Large intestine (tissue), 3 donors: Measurements from ENCODE around the gene COPG2. TPM values are rescaled to one million over a fixed set of nuclear protein-coding genes. Genes with fewer than 3 reads are reported as not detected.

Experiments used
- DNase-seq, 2 donors: peaks; one replicate each; pipeline versions ENCODE4 v3.0.0 to v3.0.0-alpha.2; 2013
- H3K27ac ChIP-seq: one replicate; pipeline ENCODE4 v1.5.1; 2013; ENCODE audit warnings: low read length
- H3K27me3 ChIP-seq: 2 replicates; pipeline ENCODE4 v1.6.1; 2013; ENCODE audit warnings: low read length; ENCODE audit not compliant: control insufficient read depth, insufficient read depth
- H3K36me3 ChIP-seq: 2 replicates; pipeline ENCODE4 v1.6.1; 2013; ENCODE audit warnings: low read length; ENCODE audit not compliant: control insufficient read depth, insufficient read depth
- H3K4me1 ChIP-seq: one replicate; pipeline ENCODE4 v1.6.1; 2013; ENCODE audit warnings: low read length; ENCODE audit not compliant: control insufficient read depth, insufficient read depth
- H3K4me3 ChIP-seq: one replicate; pipeline ENCODE4 v1.5.1; 2013; ENCODE audit warnings: low read length
- H3K9me3 ChIP-seq: one replicate; pipeline ENCODE4 v1.6.1; 2013; ENCODE audit warnings: mild to moderate bottlenecking, low read depth, low read length, moderate library complexity; ENCODE audit not compliant: control insufficient read depth
- WGBS: methylation state at CpG from one replicate; pipeline ENCODE4 v1.1.5; 2013; ENCODE audit warnings: low lambda C conversion rate; ENCODE audit not compliant: insufficient coverage; 5-methylcytosine and 5-hydroxymethylcytosine counted together
- polyA plus RNA-seq: library from polyadenylated mRNA; unstranded; fragments of 120-200 nt; gene quantifications from one replicate; pipeline ENCODE4 v1.2.1, GENCODE V29; 2013

The COPG2 gene
- polyA plus RNA-seq, 1 donor: 20.8 TPM

DNA sequence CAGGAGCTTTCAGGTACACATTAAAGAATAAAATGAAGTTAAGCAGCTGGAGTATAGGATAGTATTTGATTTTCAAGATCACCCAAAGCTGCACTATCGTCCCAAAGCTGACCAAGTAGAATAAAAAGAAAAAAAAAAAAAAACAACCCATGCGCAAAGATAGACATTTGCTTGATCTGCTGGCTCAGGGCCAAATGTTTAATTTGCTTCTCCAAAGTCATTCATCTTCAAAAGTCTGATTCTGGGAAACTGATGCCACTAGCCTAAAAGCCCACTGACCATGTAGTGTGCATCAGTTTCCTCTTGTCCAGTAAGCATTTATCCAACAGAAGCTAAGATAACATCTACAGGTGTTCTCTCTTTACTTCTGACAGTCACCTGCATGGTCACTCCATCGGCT, 162.2 kb downstream of the COPG2 start:
- H3K27me3 ChIP-seq: no peaks in the 10 kb centered on the region
- H3K27ac ChIP-seq: no peak overlapping the region
- H3K9me3 ChIP-seq: no peaks in the 10 kb centered on the region
- no peak overlapping the region for H3K4me3 ChIP-seq
- H3K4me1 ChIP-seq: no peaks in the 10 kb centered on the region
- DNase-seq: no peak
- WGBS: 83% methylated on average over 1 of the region's 3 CpGs
- peaks cover 62% of the 10 kb centered on the region for H3K36me3 ChIP-seq

DNA sequence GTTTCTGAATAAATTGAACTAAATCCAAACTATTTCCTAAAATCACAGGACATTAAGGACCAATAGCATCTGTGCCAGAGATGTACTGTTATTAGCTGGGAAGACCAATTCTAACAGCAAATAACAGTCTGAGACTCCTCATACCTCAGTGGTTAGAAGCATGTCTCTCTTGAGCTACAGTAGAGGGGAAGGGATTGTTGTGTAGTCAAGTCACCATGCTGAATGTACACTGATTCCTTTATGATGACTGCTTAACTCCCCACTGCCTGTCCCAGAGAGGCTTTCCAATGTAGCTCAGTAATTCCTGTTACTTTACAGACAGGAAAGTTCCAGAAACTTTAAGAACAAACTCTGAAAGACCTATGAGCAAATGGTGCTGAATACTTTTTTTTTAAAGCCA, 162.8 kb downstream of the COPG2 start:
- H3K36me3 ChIP-seq: peaks cover 67% of the 10 kb centered on the region

DNA sequence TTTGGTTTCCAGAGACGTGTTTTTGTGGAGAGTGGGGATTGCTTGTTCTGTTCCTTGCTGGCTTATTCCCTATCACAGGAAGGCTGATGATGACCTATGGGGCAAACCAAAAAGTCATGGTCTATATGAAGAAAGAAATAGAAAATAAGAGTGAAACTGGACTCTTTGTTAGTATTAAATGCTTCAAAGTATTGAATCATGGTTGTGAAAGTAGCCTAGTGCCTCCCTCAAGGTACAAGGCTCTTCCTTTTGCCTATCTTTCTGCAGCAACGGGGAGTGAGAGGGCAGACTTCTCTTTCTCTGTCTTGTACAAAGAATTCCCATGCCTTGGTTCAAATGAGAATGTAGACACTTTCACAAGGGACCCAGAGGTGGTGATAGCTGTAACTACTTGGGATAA, 167.6 kb downstream of the COPG2 start:
- no peak overlapping the region for H3K4me3 ChIP-seq
- no peak overlapping the region for H3K27ac ChIP-seq
- WGBS: no CpG with 5 or more reads among the region's 2 CpGs
- H3K4me1 ChIP-seq: no peaks in the 10 kb centered on the region
- no peak for DNase-seq
- H3K9me3 ChIP-seq: no peaks in the 10 kb centered on the region
- peaks cover 73% of the 10 kb centered on the region for H3K36me3 ChIP-seq
- H3K27me3 ChIP-seq: no peaks in the 10 kb centered on the region

More for the DNA sequence above, 162.8 kb downstream of the COPG2 start:
- Histone ChIP-seq H3K4me1 (no peaks in the 10 kb centered on the region), H3K9me3 (no peaks in the 10 kb centered on the region), H3K27ac (no peak overlapping the region), H3K4me3 (no peak overlapping the region), H3K27me3 (no peaks in the 10 kb centered on the region)
- no peak for DNase-seq

DNA sequence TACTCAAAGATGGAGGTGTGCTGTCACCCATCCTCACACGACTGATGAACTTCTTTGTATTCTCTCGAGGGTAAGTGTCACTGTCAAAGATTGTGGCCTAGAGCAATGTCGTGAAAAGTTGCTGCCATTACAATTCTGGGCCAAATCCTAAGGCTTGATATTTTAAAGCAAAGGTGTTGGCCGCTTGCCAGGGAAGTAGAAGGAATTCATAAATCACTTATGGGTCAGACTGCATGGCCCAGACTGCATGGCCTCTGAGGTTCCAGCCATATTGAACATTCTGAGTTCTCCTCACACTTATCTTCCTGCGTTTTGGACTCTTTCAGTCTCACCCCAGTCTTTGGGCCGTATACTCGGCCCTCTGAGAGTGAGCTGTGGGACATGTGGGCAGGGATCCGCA, 168.1 kb downstream of the COPG2 start:
- H3K9me3 ChIP-seq: no peaks in the 10 kb centered on the region
- H3K36me3 ChIP-seq: peaks cover 71% of the 10 kb centered on the region
- no peak overlapping the region for H3K27ac ChIP-seq
- DNase-seq: no peak
- no peak overlapping the region for H3K4me3 ChIP-seq
- H3K27me3 ChIP-seq: no peaks in the 10 kb centered on the region
- no peaks in the 10 kb centered on the region for H3K4me1 ChIP-seq
- WGBS: no CpG with 5 or more reads among the region's 8 CpGs

DNA sequence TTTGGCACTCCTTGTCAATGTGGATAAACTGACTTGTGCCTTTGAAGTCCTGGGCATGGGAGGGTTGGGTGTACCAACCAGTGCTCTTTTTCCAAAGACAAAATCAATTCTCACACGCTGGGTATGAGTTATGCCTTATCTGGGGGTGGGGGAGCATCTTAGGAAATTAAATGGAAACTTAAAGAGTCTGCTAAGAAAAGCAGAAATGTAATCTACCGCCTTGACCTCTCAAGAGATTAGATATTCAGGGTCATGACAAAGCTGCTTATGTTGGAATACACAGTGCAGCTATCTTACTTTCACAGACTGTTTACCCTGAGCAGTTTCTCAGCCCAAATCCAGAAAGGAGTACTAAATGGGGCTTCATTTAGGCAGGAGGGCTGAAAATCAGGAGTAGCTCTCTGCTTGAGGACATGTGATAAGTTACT, 174.1 kb downstream of the COPG2 start:
- peaks cover 23% of the 10 kb centered on the region for H3K9me3 ChIP-seq
- H3K4me3 ChIP-seq: no peak overlapping the region
- peaks cover 25% of the 10 kb centered on the region for H3K36me3 ChIP-seq
- WGBS: no CpG with 5 or more reads among the region's 2 CpGs
- H3K27ac ChIP-seq: no peak overlapping the region
- H3K4me1 ChIP-seq: peaks cover 3% of the 10 kb centered on the region
- no peak for DNase-seq
- H3K27me3 ChIP-seq: peaks cover 8% of the 10 kb centered on the region

DNA sequence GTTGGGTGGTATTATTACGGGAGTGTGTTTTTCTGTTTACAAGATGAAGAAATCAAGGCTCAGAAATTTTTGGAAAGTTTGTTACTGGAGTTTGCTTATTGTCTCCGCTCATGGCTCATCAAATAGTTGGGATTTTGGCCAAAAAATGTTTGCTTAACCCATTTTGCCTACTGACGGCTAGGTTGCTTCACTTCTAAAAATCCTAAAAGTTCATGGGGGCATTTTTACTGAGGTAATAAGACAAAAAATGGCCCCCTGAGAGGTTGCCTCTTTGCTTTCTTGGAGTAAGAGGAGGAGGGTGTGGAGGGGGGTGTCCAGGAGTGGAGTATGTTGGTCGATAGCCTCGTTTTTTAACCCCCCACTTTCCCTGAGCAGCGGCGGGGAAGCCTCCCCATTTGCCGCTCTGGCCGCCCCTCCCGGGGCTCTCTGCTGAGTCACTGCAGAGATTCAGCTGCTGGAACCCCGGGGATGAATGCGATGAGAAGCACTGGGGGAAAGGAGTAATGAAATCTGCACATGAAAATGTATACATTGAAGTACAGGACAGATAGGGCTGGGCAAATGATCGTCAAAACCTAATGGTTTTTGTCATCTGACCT, 175.2 kb downstream of the COPG2 start:
- peaks cover 8% of the 10 kb centered on the region for H3K4me1 ChIP-seq
- H3K27me3 ChIP-seq: peaks cover 8% of the 10 kb centered on the region
- H3K36me3 ChIP-seq: peaks cover 19% of the 10 kb centered on the region
- no CpG with 5 or more reads among the region's 13 CpGs for WGBS
- H3K4me3 ChIP-seq: peak overlapping the region; percentile 50
- DNase-seq: peak in 1 of 2 donors; percentile 22
- peaks cover 23% of the 10 kb centered on the region for H3K9me3 ChIP-seq
- no peak overlapping the region for H3K27ac ChIP-seq

DNA sequence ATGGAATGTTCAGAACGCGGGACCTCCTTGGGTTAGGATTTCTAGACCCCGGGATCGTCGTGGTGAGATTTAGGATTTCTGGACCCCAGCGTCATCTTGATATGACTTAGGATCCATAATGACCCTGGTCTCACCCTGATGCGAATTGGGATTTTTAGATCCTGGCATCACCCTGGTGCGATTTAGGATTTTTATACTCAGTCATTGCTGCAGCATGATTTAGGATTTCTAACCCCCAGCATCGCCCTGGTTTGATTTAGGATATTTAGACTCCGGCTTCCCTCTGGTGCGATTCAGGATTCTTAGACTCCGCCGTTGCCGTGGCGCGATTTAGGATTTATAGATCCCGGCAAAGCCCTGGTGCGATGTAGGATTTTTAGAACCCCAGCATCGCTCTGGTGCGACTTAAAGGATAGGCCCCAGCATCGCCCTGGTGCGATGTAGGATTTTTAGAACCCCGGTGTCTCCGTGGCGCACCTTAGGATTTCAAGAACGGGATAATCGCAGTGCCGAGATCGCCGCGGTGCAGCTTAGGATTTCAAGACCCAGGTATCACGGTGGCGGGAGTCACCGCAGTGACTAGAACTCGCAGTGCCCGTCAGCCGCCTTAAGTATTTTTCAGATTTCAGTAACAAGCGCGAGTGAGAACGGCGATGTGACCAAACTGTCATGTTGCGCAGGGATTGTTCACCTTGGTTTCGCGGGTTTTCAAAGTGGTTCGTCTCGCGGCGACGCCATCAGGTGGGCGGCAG, 175.8 kb downstream of the COPG2 start:
- Histone ChIP-seq H3K4me1 (peaks cover 12% of the 10 kb centered on the region), H3K4me3 (peak overlapping the region; percentile 50), H3K36me3 (peaks cover 12% of the 10 kb centered on the region), H3K27me3 (peaks cover 8% of the 10 kb centered on the region), H3K9me3 (peaks cover 23% of the 10 kb centered on the region), H3K27ac (no peak overlapping the region)
- 40% methylated on average over 1 of the region's 50 CpGs for WGBS
- DNase-seq: peak in 1 of 2 donors; percentile 14

DNA sequence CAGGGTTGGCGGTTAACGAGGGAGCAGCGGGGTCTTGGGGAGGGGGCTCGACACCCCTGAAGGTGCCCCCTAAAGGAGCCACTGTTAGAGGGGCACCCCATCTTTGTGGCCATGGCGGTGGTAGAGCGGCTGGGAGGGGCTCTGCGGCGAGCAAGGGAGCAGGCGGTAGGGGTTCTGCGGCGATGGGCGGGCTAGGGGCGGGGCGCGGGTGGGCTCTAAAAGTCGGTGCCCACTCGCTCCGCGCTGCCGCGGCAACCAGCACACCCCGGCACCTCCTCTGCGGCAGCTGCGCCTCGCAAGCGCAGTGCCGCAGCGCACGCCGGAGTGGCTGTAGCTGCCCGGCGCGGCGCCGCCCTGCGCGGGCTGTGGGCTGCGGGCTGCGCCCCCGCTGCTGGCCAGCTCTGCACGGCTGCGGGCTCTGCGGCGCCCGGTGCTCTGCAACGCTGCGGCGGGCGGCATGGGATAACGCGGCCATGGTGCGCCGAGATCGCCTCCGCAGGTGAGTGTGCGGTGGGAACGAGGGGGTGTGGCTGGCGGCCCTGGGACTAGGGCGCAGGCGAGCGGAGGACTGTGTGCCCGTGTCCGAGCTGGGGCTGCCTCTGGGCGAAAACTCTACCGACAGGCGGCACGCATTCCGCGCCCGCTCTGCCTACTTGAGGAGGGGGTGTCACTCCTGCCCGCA, 176.6 kb downstream of the COPG2 start, which contains the start of gene MEST:
Gene MEST, plus strand, starts transcription at position 245 of the 682 bp plus-strand sequence. Its CDS starts 229 bp downstream, at position 474.
- H3K36me3 ChIP-seq: peaks cover 6% of the 10 kb centered on the region
- peak within 1 kb of the TSS; percentile 50 for H3K4me3 ChIP-seq
- H3K9me3 ChIP-seq: peaks cover 23% of the 10 kb centered on the region
- WGBS: no CpG with 5 or more reads among the region's 71 CpGs
- peak; percentile 19 to 43 for DNase-seq
- peaks cover 18% of the 10 kb centered on the region for H3K4me1 ChIP-seq
- peak within 1 kb of the TSS; percentile 58 for H3K27ac ChIP-seq
- peaks cover 8% of the 10 kb centered on the region for H3K27me3 ChIP-seq

DNA sequence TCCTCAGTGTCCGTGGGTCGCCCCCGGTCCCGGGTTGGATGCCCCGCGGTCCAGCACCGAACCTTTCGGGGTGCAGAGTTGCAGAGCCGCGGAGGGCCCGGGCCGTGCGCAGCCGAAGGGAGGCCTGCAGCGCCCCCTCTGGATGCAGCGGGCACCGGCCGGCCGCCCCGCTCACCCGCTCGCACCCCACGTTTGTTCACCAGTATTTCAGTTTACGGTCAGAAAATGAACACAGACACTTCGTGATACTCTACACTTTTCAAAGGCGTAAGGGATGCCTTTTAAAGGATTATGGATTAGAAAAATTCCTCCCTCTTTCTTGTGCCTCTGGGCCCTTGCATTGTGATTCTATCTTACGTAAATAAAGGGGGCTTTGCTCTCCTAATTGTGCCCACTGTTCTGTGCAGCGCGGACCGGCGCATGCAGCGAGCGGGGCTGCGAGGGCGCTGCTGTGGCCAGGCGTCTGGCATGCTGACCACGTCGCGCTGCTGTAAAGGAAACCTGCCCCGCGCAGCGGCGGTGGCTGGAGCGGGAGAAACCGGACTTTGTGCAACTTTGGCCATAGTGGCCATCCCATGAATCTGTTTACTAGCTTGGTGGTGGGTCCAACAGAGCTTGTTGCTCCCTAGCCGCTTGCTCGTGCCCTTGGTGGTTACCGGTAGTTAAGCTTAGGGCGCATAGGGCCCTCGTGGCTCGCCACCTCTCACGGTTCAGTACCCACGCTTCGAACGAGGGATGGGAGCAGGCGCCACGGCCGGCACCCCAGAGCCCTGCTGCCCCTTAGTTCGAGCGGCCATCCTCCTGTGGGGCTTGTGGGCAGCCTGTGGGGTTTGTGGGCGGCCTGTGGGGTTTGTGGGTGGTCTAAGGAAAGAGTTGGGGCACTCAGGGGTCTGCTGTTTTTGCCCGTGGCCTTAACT, 177.4 kb downstream of the COPG2 start:
- Histone ChIP-seq H3K4me1 (peaks cover 18% of the 10 kb centered on the region), H3K36me3 (peaks cover 4% of the 10 kb centered on the region), H3K9me3 (peaks cover 25% of the 10 kb centered on the region), H3K27ac (peak overlapping the region; percentile 58), H3K4me3 (peak overlapping the region; percentile 43), H3K27me3 (peaks cover 8% of the 10 kb centered on the region)
- WGBS: no CpG with 5 or more reads among the region's 62 CpGs
- DNase-seq: peak in 1 of 2 donors; percentile 55
